HL-60/S4 (cell line): ENCODE measurements around the gene MSMB.

ENCODE experiments used
- in situ Hi-C: fragments of 300-500 bp; cut with MboI; formaldehyde crosslinking; loops from 2 replicates; pipeline ENCODE4 v1.14.3; 2022; ENCODE audit warnings: low sequenced_read_pairs

Gene MSMB

DNA sequence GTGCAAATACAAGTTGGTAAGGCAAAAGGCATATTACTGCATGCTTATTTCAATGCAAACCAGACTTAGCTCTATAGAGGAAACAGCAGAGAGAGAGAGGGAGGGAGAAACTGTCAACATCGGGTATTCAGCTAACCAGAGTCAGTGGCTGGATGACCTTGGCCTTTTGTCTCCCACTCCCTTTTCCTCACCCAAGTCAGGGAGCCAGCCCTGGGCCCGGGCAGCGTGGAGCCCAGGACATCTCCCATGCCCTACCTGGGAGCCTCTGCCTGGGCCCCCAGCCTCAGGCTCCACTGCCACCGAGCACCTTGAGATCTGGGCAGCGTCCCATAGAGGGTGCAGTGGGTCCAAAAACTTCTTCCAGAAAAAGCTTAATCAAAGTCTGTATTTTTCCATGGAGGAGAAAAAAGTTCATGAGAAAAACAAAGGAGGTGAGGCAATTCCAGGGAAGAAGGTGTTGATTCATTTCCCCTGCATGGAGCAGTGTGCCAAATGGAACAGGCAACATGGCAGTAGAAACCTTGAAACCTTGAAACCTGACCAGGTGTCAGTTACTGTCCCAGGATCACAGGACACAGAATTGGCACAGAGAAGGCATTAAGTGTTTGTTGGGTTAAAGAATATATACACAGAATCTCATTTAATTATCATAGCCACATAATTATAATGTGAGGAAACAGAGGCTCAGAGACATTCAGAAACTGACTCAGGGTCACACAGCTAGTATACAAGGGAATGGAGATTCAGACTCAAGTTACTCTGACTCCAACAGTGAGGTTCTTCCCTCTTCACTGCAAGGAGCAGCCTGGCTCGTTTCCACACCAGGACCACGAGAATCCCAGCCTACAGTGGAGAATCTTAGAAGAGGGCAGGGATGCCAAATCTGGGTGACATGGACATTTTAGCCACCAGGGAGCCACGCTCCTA lies 9.9 kb downstream of the MSMB start:
- in situ Hi-C loops = loop anchor here (25.0 kb wide), 1 partner anchor 176 kb away; no protein-coding TSS in a partner anchor

DNA sequence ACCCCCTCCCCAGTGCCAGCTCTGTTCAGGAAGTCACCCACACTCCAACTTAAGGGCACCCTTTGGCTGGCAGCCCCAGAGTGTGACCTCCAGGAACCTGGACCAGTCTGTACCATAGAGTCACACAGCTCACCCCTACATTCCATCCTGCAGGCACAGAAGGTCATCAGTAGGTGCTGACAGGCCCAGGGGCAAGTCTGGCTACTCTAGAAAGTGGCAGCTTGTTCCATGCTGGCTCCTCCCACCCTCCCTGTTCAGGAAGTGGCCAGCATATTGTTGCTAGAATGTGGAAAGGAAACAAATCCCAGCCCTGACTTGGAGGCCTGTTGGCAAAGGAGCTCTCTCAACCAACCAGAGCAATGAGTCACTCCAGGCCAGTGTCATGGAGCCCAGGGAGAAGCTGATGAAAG lies 12.5 kb downstream of the MSMB start:
- in situ Hi-C loops = loop anchor here (25.0 kb wide), 1 partner anchor 179 kb away; no protein-coding TSS in a partner anchor

- in situ Hi-C loops = loop anchor here (25.0 kb wide), 1 partner anchor 180 kb away; no protein-coding TSS in a partner anchor
These were observed 14.2 kb downstream of the MSMB start for GRCh38 chr10:46031648-46032532.

DNA sequence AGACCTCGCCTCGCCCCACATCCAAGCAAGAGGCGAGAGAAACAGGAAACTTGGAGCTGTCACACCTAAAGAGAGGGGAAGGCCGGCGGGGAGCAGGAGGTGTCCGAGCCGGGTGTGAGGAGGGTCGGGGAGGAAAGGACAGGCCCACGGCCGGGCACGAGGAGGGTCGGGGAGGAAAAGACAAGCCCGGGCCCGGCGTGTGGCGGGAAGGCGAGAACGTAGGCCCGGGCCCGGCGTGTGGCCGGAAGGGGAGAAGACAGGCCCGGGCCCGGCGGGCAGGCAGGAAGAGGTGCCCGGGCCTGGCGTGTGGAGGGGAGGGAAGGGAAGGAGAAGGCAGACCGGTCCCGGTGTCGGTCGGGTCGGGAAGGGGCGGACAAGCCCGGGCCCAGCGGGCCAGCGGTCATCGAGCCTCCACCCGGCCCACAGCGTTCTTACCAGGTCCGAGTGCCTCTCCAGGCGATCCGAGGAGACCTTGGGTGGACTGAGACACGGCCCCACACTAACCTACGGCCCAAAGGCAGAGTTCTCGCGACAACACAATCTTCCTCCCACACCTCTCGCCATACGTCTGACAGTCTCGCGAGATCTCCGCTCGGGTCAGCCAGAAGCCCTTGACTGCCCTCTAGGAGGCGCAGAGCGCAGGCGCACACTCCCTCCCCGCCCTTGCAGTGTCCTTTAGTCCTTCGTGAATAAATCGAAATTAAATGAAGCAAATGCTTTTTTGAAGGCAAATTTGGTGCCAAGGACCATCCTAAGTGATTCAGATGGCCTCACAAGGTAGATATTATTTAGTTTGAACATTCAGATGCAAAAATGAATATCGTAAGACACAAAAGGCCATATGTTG lies 15.8 kb downstream of the MSMB start, which contains the start of gene NCOA4:
NCOA4 (minus strand) TSS at position 533 of the 847 bp plus-strand sequence. CDS start 13,943 bp downstream, outside the sequence.
- in situ Hi-C loops = loop anchor here (25.0 kb wide), 1 partner anchor 182 kb away; no protein-coding TSS in a partner anchor

DNA sequence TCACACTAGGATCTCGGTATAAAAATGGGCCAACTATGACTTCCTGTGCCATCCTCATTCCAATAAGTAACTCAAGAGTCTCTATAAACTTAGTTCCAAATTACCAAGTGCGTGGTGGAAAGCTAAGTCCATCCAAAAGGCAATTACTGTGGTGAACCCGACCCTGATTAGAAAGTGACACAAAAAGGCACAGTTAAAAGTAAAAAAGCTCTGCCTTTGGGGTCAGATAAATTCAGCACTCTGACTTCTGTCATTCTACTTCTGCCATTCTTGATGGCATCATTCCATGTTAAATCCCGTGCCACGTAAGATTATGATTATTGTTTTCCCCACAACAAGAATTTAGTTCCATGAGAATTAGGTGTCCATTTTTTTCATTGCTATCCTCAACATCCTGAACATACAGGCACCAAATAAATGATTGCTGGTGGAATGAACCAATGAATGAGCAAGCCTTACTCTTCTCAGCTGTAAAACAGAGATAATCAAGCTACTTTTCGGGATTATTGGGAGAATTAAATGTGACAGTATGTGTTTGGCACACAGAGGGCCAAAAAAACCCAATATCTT lies 16.5 kb downstream of the MSMB start:
- in situ Hi-C loops = loop anchor here (25.0 kb wide), 1 partner anchor 183 kb away; no protein-coding TSS in a partner anchor

- in situ Hi-C loops = loop anchor here (25.0 kb wide), 1 partner anchor 183 kb away; no protein-coding TSS in a partner anchor
These were observed 17.2 kb downstream of the MSMB start for GRCh38 chr10:46028584-46029460.

- in situ Hi-C loops = loop anchor here (25.0 kb wide), 1 partner anchor 186 kb away; no protein-coding TSS in a partner anchor
These were observed 20.0 kb downstream of the MSMB start for GRCh38 chr10:46026106-46026505.

DNA sequence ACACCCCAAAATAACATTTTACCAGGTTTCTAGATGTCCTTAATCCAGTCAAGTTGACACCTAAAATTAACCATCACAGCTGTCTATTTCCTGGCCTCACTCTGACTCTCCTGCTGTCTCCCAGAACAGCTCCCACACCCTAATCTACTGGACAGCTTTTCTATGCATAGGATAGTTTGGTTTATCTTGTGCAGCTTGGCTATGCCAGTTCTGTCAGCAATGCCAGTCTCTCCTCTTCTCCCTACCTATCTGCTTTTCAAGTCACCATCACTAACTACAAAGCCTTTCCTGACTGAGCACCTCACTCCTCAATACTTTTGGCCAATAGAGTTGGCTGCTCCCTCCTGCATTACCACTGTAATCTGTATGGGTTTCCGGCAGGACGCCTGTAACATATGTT lies 20.7 kb downstream of the MSMB start:
- in situ Hi-C loops = loop anchor here (25.0 kb wide), 1 partner anchor 187 kb away; no protein-coding TSS in a partner anchor

GRCh38 chr10:46024948-46025347 lies 21.1 kb downstream of the MSMB start:
- in situ Hi-C loops = loop anchor here (25.0 kb wide), 1 partner anchor 187 kb away; no protein-coding TSS in a partner anchor

- in situ Hi-C loops = no loop called here
These were observed 22.9 kb downstream of the MSMB start for GRCh38 chr10:46022978-46023702.

DNA sequence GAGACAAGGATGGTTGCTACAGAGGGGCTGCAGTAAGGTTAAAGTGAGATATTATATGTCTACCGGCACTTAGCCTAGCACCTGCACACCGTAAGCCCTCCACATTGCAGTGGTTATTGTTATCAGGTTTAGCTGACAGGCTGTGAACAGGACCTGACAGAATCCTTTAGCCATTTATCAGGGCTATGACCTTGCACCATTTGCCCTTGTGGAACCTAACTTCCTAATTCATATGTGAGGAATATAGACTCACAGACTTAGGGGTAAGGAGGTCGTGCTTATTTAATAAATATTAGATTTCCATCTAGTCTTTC lies 25.8 kb downstream of the MSMB start:
- in situ Hi-C loops = no loop called here

DNA sequence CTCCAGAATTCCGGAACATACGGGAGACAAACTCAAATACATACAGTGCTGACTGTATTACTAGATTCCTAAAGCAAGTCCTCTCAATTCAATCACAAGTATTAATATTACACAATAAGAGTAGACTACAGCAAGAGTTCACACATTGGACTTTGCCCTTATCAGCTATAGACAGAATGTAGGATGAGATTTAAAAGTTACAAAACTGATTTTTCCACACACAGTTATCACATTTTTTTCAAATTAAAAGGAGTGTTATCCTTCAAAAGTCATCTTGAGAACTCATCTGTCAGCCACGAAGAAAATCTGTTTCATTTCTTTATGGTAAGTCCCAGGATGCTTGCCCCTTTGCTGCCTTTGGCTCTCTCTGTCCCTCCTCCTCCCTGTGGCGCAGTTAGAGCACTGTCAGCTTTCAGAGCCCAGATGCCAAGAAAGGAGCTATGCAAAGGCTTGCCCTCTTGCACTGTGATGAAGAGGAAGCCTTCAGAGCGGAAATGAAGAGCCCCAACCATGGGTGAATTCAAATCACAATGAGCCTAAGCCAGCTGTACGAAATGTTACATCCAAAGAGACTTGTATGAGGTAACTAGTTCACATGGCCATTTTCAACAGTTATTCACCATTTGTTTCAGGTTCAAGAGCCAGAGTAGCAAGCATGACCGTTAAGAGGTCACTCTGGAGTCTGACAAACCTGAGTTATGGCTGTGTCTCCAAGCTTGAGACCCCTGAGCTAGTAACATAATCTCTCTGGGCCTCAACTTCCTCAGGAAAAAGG lies 26.3 kb downstream of the MSMB start:
- in situ Hi-C loops = no loop called here

DNA sequence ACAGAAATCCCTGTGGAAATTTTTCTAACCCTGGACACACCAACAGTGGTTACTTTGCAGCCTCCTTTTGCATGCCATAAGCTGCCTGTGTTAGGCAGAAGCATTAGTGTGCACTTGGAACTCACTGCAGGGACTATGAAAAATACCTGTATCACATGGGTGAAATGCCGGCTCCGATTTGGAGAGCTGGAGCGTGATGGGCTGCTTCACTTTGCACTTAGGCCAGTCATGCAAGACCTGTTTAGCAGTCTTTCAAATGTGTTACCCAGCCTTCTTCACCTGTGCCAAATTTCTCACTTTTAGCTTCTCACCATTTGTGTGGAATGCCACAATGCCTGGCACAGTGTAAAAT lies 26.9 kb downstream of the MSMB start:
- in situ Hi-C loops = no loop called here

GRCh38 chr10:46018453-46019176 lies 27.5 kb downstream of the MSMB start:
- in situ Hi-C loops = no loop called here

- in situ Hi-C loops = no loop called here
These were observed 28.3 kb downstream of the MSMB start for GRCh38 chr10:46017733-46018132.

DNA sequence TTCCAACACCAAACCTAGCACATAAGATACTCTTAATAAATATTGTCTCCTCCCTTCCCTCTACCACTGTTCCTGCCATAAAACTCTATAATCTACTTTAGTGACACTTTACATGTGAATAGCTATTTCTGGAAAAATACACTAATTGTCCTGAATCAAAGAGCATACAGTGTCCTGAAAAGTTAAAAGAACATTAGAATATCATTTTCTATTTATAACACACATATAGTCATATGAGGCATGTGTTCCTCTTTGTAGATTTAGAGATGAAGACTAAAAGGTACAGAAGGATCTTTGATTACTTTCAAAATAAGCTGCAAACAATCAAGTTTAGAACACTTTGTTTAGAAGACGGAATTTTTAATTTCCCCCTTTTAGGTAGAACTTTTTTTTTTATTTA lies 29.3 kb downstream of the MSMB start:
- in situ Hi-C loops = no loop called here

DNA sequence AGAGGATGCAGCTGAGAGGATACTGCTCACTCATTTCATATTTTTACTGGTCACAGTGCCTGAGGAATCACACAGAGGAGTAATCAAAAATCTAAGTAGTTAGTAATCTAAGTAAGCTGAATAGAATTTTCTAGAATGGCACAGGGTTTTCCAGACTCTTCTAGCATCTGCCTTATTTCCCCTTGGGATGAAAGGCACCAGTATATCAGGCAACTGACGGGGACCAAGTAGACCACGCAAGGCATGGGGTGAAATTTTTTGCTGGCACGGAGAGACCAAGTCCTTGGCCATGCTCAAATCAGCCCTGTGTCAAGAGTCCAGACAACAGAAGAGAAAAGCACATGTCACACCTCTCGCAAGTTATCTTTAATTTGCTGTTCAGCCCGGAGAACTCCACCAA lies 29.9 kb downstream of the MSMB start:
- in situ Hi-C loops = no loop called here
